Measurements from ENCODE around the gene IFNAR1. TPM values are rescaled to one million over a fixed set of nuclear protein-coding genes. Genes with fewer than 3 reads are reported as not detected.
A peak's percentile ranks its signal among the peaks of the same experiment; 100 is the strongest.

The IFNAR1 gene
- total RNA-seq, 2 experiments from 2014 or later, result 20.6 to 24.3 TPM

- Mint-ChIP-seq H3K9me3 (peaks cover 6% of the 10 kb centered on the region), H3K27me3 (ENCODE audit: low read depth) (no peaks in the 10 kb centered on the region), H3K4me1 (ENCODE audit: low read depth) (peaks cover 61% of the 10 kb centered on the region), H3K36me3 (ENCODE audit: low read depth) (peaks cover 7% of the 10 kb centered on the region), H3K4me3 (no peak overlapping the region), H3K27ac (no peak overlapping the region)
- DNase-seq, result no peak
- intact Hi-C loops (cut with micrococcal nuclease), result no loop called here
- CTCF ChIA-PET, result interaction anchor here (0.5 to 2.1 kb wide), 4 partner anchors 34 to 550 kb away, joined by 3 to 7 read pairs (median 3); no protein-coding TSS in a partner anchor
Measured at GRCh38 chr21:33327792-33328433, 3.1 kb downstream of the IFNAR1 start.

GRCh38 chr21:33330726-33331125 is 6.0 kb downstream of the IFNAR1 start:
- Mint-ChIP-seq H3K36me3 (ENCODE audit: low read depth) (peaks cover 11% of the 10 kb centered on the region), H3K27ac (no peak overlapping the region), H3K9me3 (peaks cover 10% of the 10 kb centered on the region), H3K4me3 (no peak overlapping the region), H3K27me3 (ENCODE audit: low read depth) (no peaks in the 10 kb centered on the region), H3K4me1 (ENCODE audit: low read depth) (peaks cover 76% of the 10 kb centered on the region)
- no peak for DNase-seq
- CTCF ChIA-PET, result interaction anchor here (1.2 to 2.5 kb wide), 7 partner anchors 11 to 133 kb away, joined by 4 to 14 read pairs (median 8); no protein-coding TSS in a partner anchor
- intact Hi-C loops (cut with micrococcal nuclease), result no loop called here

- H3K9me3 Mint-ChIP-seq, result peaks cover 10% of the 10 kb centered on the region
Measured at GRCh38 chr21:33332143-33332542, 7.4 kb downstream of the IFNAR1 start.

GRCh38 chr21:33334191-33334590 is 9.4 kb downstream of the IFNAR1 start:
- H3K9me3 Mint-ChIP-seq, result peaks cover 10% of the 10 kb centered on the region
- H3K4me3 Mint-ChIP-seq, result no peak overlapping the region
- peaks cover 12% of the 10 kb centered on the region for H3K36me3 Mint-ChIP-seq (ENCODE audit: low read depth)
- CTCF ChIA-PET, result interaction anchor here (1.4 kb wide), 1 partner anchor 137 kb away, joined by 4 read pairs; no protein-coding TSS in a partner anchor
- H3K4me1 Mint-ChIP-seq (ENCODE audit: low read depth), result peaks cover 51% of the 10 kb centered on the region
- H3K27ac Mint-ChIP-seq, result peak overlapping the region; percentile 24
- DNase-seq, result no peak
- intact Hi-C loops (cut with micrococcal nuclease), result no loop called here
- no peaks in the 10 kb centered on the region for H3K27me3 Mint-ChIP-seq (ENCODE audit: low read depth)

More at GRCh38 chr21:33332143-33332542, 7.4 kb downstream of the IFNAR1 start:
- Mint-ChIP-seq H3K27me3 (ENCODE audit: low read depth) (no peaks in the 10 kb centered on the region), H3K27ac (peak overlapping the region; percentile 32), H3K4me1 (ENCODE audit: low read depth) (peaks cover 66% of the 10 kb centered on the region), H3K4me3 (no peak overlapping the region), H3K36me3 (ENCODE audit: low read depth) (peaks cover 12% of the 10 kb centered on the region)
- peak; percentile 23 for DNase-seq
- intact Hi-C loops (cut with micrococcal nuclease), result no loop called here
- CTCF ChIA-PET, result interaction anchor here (0.6 to 2.5 kb wide), 9 partner anchors 9 to 204 kb away, joined by 3 to 11 read pairs (median 5); no protein-coding TSS in a partner anchor

- H3K4me3 Mint-ChIP-seq, result no peak overlapping the region
- CTCF ChIA-PET, result interaction anchor here (0.6 to 1.4 kb wide), 2 partner anchors 12 to 138 kb away, joined by 3 to 4 read pairs; no protein-coding TSS in a partner anchor
Measured at GRCh38 chr21:33334824-33335223, 10.1 kb downstream of the IFNAR1 start.

GRCh38 chr21:33339135-33339534 is 14.4 kb downstream of the IFNAR1 start:
- intact Hi-C loops (cut with micrococcal nuclease), result no loop called here
- peaks cover 10% of the 10 kb centered on the region for H3K36me3 Mint-ChIP-seq (ENCODE audit: low read depth)
- CTCF ChIA-PET, result interaction anchor here (1.2 kb wide), 1 partner anchor 47 kb away, joined by 3 read pairs; no protein-coding TSS in a partner anchor
- DNase-seq, result no peak
- no peak overlapping the region for H3K27ac Mint-ChIP-seq
- H3K27me3 Mint-ChIP-seq (ENCODE audit: low read depth), result no peaks in the 10 kb centered on the region
- no peaks in the 10 kb centered on the region for H3K9me3 Mint-ChIP-seq
- H3K4me1 Mint-ChIP-seq (ENCODE audit: low read depth), result peaks cover 13% of the 10 kb centered on the region
- no peak overlapping the region for H3K4me3 Mint-ChIP-seq

More at GRCh38 chr21:33334824-33335223, 10.1 kb downstream of the IFNAR1 start:
- Mint-ChIP-seq H3K4me1 (ENCODE audit: low read depth) (peaks cover 48% of the 10 kb centered on the region), H3K27ac (peak overlapping the region; percentile 46), H3K36me3 (ENCODE audit: low read depth) (peaks cover 13% of the 10 kb centered on the region), H3K27me3 (ENCODE audit: low read depth) (no peaks in the 10 kb centered on the region), H3K9me3 (peaks cover 10% of the 10 kb centered on the region)
- DNase-seq, result no peak
- intact Hi-C loops (cut with micrococcal nuclease), result no loop called here

GRCh38 chr21:33339918-33340317 is 15.1 kb downstream of the IFNAR1 start:
- H3K9me3 Mint-ChIP-seq, result no peaks in the 10 kb centered on the region
- CTCF ChIA-PET, result interaction anchor here (0.6 to 1.2 kb wide), 2 partner anchors 48 to 170 kb away, joined by 3 to 4 read pairs; no protein-coding TSS in a partner anchor
- H3K4me1 Mint-ChIP-seq (ENCODE audit: low read depth), result peaks cover 7% of the 10 kb centered on the region
- no peak overlapping the region for H3K4me3 Mint-ChIP-seq
- no peak for DNase-seq
- no peaks in the 10 kb centered on the region for H3K27me3 Mint-ChIP-seq (ENCODE audit: low read depth)
- H3K27ac Mint-ChIP-seq, result no peak overlapping the region
- intact Hi-C loops (cut with micrococcal nuclease), result no loop called here
- peaks cover 10% of the 10 kb centered on the region for H3K36me3 Mint-ChIP-seq (ENCODE audit: low read depth)

GRCh38 chr21:33345751-33346238 is 21.0 kb downstream of the IFNAR1 start:
- Mint-ChIP-seq H3K4me3 (no peak overlapping the region), H3K27ac (no peak overlapping the region), H3K4me1 (ENCODE audit: low read depth) (peaks cover 19% of the 10 kb centered on the region), H3K9me3 (no peaks in the 10 kb centered on the region), H3K36me3 (ENCODE audit: low read depth) (peaks cover 12% of the 10 kb centered on the region), H3K27me3 (ENCODE audit: low read depth) (no peaks in the 10 kb centered on the region)
- CTCF ChIA-PET, result interaction anchor here (0.6 to 6.1 kb wide), 5 partner anchors 11 to 148 kb away, joined by 3 to 42 read pairs (median 4); no protein-coding TSS in a partner anchor
- no peak for DNase-seq
- intact Hi-C loops (cut with micrococcal nuclease), result no loop called here

GRCh38 chr21:33348706-33349105 is 23.9 kb downstream of the IFNAR1 start:
- Mint-ChIP-seq H3K27me3 (ENCODE audit: low read depth) (no peaks in the 10 kb centered on the region), H3K4me3 (no peak overlapping the region), H3K9me3 (no peaks in the 10 kb centered on the region), H3K27ac (no peak overlapping the region), H3K36me3 (ENCODE audit: low read depth) (peaks cover 9% of the 10 kb centered on the region), H3K4me1 (ENCODE audit: low read depth) (peaks cover 19% of the 10 kb centered on the region)
- CTCF ChIA-PET, result interaction anchor here (1.0 to 6.1 kb wide), 7 partner anchors 12 to 257 kb away, joined by 3 to 42 read pairs (median 3); partner anchors contain the start of gene IFNAR1
- no peak for DNase-seq
- intact Hi-C loops (cut with micrococcal nuclease), result no loop called here

- intact Hi-C loops (cut with micrococcal nuclease), result no loop called here
- peaks cover 7% of the 10 kb centered on the region for H3K36me3 Mint-ChIP-seq (ENCODE audit: low read depth)
- H3K4me1 Mint-ChIP-seq (ENCODE audit: low read depth), result peaks cover 21% of the 10 kb centered on the region
- H3K27me3 Mint-ChIP-seq (ENCODE audit: low read depth), result no peaks in the 10 kb centered on the region
- CTCF ChIA-PET, result interaction anchor here (1.4 to 6.1 kb wide), 3 partner anchors 10 to 96 kb away, joined by 5 to 42 read pairs (median 6); no protein-coding TSS in a partner anchor
- no peak for DNase-seq
- peak overlapping the region; percentile 34 for H3K27ac Mint-ChIP-seq
- no peaks in the 10 kb centered on the region for H3K9me3 Mint-ChIP-seq
- H3K4me3 Mint-ChIP-seq, result no peak overlapping the region
Measured at GRCh38 chr21:33350676-33351075, 25.9 kb downstream of the IFNAR1 start.

- no peaks in the 10 kb centered on the region for H3K9me3 Mint-ChIP-seq
- no peak overlapping the region for H3K4me3 Mint-ChIP-seq
- intact Hi-C loops (cut with micrococcal nuclease), result no loop called here
- peaks cover 6% of the 10 kb centered on the region for H3K4me1 Mint-ChIP-seq (ENCODE audit: low read depth)
- H3K27ac Mint-ChIP-seq, result peak overlapping the region; percentile 61
- CTCF ChIA-PET, result interaction anchor here (0.6 kb wide), 1 partner anchor 584 kb away, joined by 4 read pairs; the partner anchor contains the start of gene PAXBP1
- DNase-seq, result no peak
- peaks cover 6% of the 10 kb centered on the region for H3K36me3 Mint-ChIP-seq (ENCODE audit: low read depth)
- H3K27me3 Mint-ChIP-seq (ENCODE audit: low read depth), result no peaks in the 10 kb centered on the region
Measured at GRCh38 chr21:33355355-33355754, 30.6 kb downstream of the IFNAR1 start.

GRCh38 chr21:33355996-33356395 is 31.2 kb downstream of the IFNAR1 start:
- Mint-ChIP-seq H3K27me3 (ENCODE audit: low read depth) (no peaks in the 10 kb centered on the region), H3K36me3 (ENCODE audit: low read depth) (peaks cover 6% of the 10 kb centered on the region), H3K9me3 (no peaks in the 10 kb centered on the region), H3K27ac (no peak overlapping the region), H3K4me3 (no peak overlapping the region), H3K4me1 (ENCODE audit: low read depth) (peaks cover 6% of the 10 kb centered on the region)
- CTCF ChIA-PET, result interaction anchor here (0.5 to 1.5 kb wide), 3 partner anchors 13 to 159 kb away, joined by 3 to 5 read pairs (median 5); no protein-coding TSS in a partner anchor
- DNase-seq, result no peak
- intact Hi-C loops (cut with micrococcal nuclease), result no loop called here
